GM15510 (cell line): ENCODE measurements around the gene NRXN3.

Experiments
- POLR2A ChIP-seq: IDR thresholded peaks from 3 replicates; pipeline ENCODE4 v1.6.1; 2011; ENCODE audit warnings: borderline replicate concordance; ENCODE audit not compliant: insufficient read length; ENCODE audit errors: extremely low read depth

The NRXN3 gene

GRCh38 chr14:79271122-79271521 lies 1100.9 kb downstream of the NRXN3 start:
- TF ChIP-seq POLR2A: no peak

- no peak for TF ChIP-seq POLR2A
These were observed 1104.6 kb downstream of the NRXN3 start for GRCh38 chr14:79274641-79275291.

- no peak for TF ChIP-seq POLR2A
These were observed 1105.1 kb downstream of the NRXN3 start for GRCh38 chr14:79275292-79275655.

DNA sequence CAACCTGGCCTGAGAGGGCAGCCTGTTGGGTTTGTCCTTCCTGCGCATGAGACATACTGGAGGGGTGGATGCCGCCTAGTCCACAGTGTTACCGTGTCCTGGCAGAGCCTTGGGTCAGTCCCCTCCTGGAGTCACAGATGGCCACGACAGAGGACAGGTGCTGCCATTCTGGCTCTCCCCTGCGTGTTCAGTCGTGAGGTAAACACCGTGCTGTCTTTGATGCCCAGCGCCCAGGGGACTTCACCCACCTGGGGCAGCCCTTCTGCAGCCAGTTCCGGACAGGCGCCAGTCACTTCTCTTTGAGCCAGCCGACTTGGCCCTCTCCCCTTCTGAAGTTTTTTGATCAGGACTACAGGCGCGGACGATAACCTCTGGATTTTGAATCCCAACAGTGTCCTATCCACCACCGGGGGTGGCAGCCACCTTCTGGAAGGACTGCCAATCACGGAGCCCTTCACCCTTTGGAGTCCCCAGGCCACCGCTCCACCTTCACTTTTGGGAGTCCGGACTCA lies 1108.2 kb downstream of the NRXN3 start:
- no peak for TF ChIP-seq POLR2A

DNA sequence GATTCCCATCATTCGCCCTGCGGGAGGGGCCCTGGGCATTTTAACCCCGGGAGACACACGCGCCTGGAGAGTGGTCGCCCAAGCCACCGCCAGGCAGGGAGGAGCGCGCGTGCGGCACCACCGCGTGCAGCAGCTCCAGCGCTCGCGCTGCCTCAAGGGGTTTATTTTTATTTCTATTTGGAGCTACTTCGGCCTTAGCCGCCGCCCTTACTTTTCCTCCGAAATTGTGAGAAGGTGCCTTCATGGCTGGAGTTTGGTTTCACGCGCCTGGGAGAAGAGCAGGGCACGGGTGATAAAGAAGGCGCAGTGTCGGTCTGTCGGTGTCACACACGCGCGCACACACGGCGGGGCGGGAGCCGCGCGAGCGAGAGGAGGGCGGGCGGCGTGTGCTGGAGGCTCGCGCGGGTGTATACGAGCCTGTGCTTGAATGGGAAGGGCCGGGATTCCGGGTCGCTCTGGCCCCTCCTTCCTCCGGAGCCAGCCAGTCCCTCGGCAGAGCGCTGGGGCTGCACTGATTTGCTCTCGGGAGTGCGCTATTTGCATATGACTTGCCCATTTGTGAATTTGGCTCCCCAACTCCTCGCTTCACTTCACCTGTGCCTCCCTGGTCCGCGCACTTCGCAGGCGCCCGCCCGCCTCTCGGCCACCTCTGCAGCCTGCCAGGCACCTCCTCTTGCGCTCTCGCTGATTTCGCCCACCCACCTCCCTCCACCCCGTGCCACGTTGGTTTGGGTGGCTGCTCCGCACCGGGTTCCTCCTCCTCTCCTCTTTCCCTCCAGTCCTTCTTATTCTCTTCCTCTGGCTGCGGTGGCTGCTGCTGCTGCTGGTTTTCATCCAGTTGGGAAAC lies 1108.8 kb downstream of the NRXN3 start:
- no peak for TF ChIP-seq POLR2A

- TF ChIP-seq POLR2A: no peak
These were observed 1109.7 kb downstream of the NRXN3 start for GRCh38 chr14:79279645-79280597.

GRCh38 chr14:79281244-79282152 lies 1111.3 kb downstream of the NRXN3 start:
- TF ChIP-seq POLR2A: no peak

DNA sequence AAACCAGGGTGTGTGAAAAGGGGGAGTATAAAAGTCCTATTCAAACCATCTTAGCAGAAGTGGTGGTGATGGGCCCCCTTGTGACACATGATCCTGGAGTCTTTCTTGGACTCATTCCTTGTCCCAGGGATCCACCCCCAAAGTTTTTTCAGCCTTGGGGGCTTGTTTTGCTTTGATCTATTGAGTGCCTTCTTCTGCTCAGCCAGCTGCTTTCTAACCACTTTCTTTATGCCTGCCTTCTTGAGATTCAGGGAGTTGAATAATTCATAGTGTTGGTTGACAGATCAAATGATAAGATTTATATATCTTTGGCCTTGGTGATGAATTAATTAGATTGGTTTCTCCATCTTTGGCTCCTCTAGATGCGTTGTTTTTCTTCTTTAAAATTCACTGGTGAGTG lies 1114.4 kb downstream of the NRXN3 start:
- TF ChIP-seq POLR2A: no peak

GRCh38 chr14:79285263-79285662 lies 1115.1 kb downstream of the NRXN3 start:
- TF ChIP-seq POLR2A: no peak

DNA sequence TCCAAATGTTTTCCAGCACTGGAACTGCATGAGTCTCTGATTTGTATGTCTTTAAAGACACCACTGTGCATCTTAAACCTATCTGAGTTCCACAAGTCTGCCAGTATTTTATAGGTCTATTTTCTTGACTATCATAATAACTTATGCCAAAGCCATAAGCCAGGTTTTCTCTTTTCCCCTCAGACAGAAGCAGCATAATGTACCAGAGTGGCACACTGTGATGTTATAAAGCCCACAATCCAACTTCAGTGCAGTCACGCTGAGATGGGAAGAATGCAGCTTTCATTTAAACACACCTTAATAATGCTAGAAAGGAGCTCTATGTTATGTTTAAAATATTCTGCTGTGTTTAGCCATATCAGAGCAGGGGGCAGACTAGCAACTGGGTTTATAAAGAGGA lies 1117.8 kb downstream of the NRXN3 start:
- TF ChIP-seq POLR2A: no peak

DNA sequence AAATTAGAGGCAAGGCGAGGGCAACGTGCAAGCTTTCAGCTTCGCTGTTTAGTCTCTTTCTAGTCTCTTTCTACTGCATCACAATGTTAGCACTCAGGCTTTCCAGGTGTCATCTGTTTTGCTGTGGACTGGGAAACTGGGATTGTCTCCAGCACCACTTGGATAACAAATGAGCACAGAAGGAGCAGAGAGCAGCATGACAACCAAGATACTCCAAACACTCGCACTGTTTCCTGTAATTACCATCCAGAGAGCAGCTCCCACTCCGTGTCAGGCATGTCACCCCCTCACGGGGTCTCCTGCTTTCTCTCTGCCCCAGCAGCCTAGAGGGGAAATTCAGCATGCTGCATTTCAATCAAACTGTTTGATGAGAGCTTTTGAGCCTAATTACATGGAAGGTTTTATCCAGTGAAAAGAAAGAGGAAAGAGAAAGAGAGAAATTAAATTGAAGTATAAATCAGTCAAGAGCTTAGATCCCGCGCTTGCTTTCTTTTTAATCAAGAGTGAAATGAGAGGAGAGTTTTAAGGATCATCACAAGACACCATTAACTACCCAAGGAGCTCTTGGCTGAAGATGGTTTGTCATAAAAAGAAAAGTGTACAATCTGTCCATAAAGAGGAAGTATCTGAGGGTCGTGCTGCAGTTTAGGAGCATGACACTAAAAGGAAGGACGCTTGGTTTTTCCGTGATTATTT lies 1123.5 kb downstream of the NRXN3 start:
- TF ChIP-seq POLR2A: no peak

DNA sequence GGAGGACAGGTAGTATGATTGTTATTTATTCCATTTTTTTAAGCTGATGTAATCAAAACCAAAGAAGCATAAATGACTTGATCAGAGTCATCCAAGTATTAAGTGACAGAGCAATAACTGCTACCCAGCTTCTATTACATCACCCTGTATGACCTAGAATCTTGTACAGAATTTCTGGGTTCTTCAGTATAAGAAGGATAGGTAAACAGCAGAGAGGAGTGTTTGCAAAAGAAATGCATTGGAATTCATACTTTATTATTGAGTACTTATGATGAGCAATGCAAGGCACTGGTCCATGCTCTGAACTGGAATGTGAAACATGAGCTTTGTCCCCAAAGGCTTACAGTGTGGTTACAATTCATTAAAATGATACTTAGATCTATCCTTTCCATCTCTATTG lies 1124.3 kb downstream of the NRXN3 start:
- TF ChIP-seq POLR2A: no peak

- TF ChIP-seq POLR2A: no peak
These were observed 1125.2 kb downstream of the NRXN3 start for GRCh38 chr14:79295385-79295784.
